Glutamatergic neuron (in vitro differentiated cells): ENCODE results near the gene DRGX. TPM values are rescaled to one million over a fixed set of nuclear protein-coding genes. Genes with fewer than 3 reads are reported as not detected.

Experiments used
- DNase-seq: peaks from one replicate; pipeline ENCODE4 v3.0.0; 2022
- H3K27ac Mint-ChIP-seq: one replicate; pipeline ENCODE4 v1.8.0; 2020; ENCODE audit warnings: mild to moderate bottlenecking, mixed read lengths, inconsistent platforms; ENCODE audit not compliant: unreplicated experiment
- H3K27me3 Mint-ChIP-seq: one replicate; pipeline ENCODE4 v1.8.0; 2020; ENCODE audit warnings: mild to moderate bottlenecking, moderate library complexity, mixed read lengths, inconsistent platforms; ENCODE audit not compliant: unreplicated experiment
- H3K36me3 Mint-ChIP-seq: one replicate; pipeline ENCODE4 v1.8.0; 2020; ENCODE audit warnings: mild to moderate bottlenecking, mixed read lengths, inconsistent platforms; ENCODE audit not compliant: unreplicated experiment
- H3K4me1 Mint-ChIP-seq: one replicate; pipeline ENCODE4 v1.8.0; 2020; ENCODE audit warnings: mild to moderate bottlenecking, low read depth, mixed read lengths, inconsistent platforms; ENCODE audit not compliant: unreplicated experiment
- H3K4me3 Mint-ChIP-seq: one replicate; pipeline ENCODE4 v1.8.0; 2020; ENCODE audit warnings: mild to moderate bottlenecking, mixed read lengths, inconsistent platforms; ENCODE audit not compliant: unreplicated experiment
- H3K9me3 Mint-ChIP-seq: one replicate; pipeline ENCODE4 v1.8.0; 2020; ENCODE audit warnings: mild to moderate bottlenecking, moderate library complexity, mixed read lengths, inconsistent platforms; ENCODE audit not compliant: unreplicated experiment
- CTCF ChIP-seq: fragments of 200-600 bp; sonication (generic); IDR thresholded peaks from one replicate; pipeline ENCODE4 v1.5.0; 2021; ENCODE audit not compliant: partially characterized antibody, unreplicated experiment
- total RNA-seq: library from RNA; stranded (reverse); fragmentation: NEBNext Ultra II Directional; extraction: Animal tissue kit (Norgen Biotek cat#: 25700); gene quantifications from one replicate; pipeline ENCODE4 v1.2.1, GENCODE V29; 2021; ENCODE audit not compliant: unreplicated experiment

Gene DRGX
- total RNA-seq, 1 donor from 2014 or later, result 65.2 TPM

GRCh38 chr10:49347342-49347741 is 48.5 kb downstream of the DRGX start:
- peaks cover 1% of the 10 kb centered on the region for H3K27me3 Mint-ChIP-seq
- H3K4me1 Mint-ChIP-seq, result peaks cover 11% of the 10 kb centered on the region
- H3K36me3 Mint-ChIP-seq, result peaks cover 16% of the 10 kb centered on the region
- H3K9me3 Mint-ChIP-seq, result no peaks in the 10 kb centered on the region
- no peak for DNase-seq
- no peak for TF ChIP-seq CTCF
- H3K27ac Mint-ChIP-seq, result no peak overlapping the region
- no peak overlapping the region for H3K4me3 Mint-ChIP-seq

- DNase-seq, result no peak
- Mint-ChIP-seq H3K4me1 (peaks cover 6% of the 10 kb centered on the region), H3K27me3 (no peaks in the 10 kb centered on the region), H3K9me3 (no peaks in the 10 kb centered on the region), H3K4me3 (no peak overlapping the region), H3K36me3 (peaks cover 11% of the 10 kb centered on the region), H3K27ac (no peak overlapping the region)
- no peak for TF ChIP-seq CTCF
These were observed 51.0 kb downstream of the DRGX start for GRCh38 chr10:49344840-49345239.

- no peak for TF ChIP-seq CTCF
- Mint-ChIP-seq H3K4me1 (peaks cover 6% of the 10 kb centered on the region), H3K27ac (no peak overlapping the region), H3K27me3 (no peaks in the 10 kb centered on the region), H3K4me3 (no peak overlapping the region), H3K36me3 (peaks cover 9% of the 10 kb centered on the region), H3K9me3 (peaks cover 2% of the 10 kb centered on the region)
- no peak for DNase-seq
These were observed 57.3 kb downstream of the DRGX start for GRCh38 chr10:49338604-49339003.

- peaks cover 8% of the 10 kb centered on the region for H3K9me3 Mint-ChIP-seq
- no peak for TF ChIP-seq CTCF
- no peak for DNase-seq
- H3K4me1 Mint-ChIP-seq, result no peaks in the 10 kb centered on the region
- H3K4me3 Mint-ChIP-seq, result no peak overlapping the region
- H3K27me3 Mint-ChIP-seq, result no peaks in the 10 kb centered on the region
- peaks cover 9% of the 10 kb centered on the region for H3K36me3 Mint-ChIP-seq
- H3K27ac Mint-ChIP-seq, result no peak overlapping the region
These were observed 60.4 kb downstream of the DRGX start for GRCh38 chr10:49335364-49335972.

GRCh38 chr10:49334964-49335363 is 60.9 kb downstream of the DRGX start:
- H3K27me3 Mint-ChIP-seq, result no peaks in the 10 kb centered on the region
- DNase-seq, result no peak
- H3K27ac Mint-ChIP-seq, result no peak overlapping the region
- no peaks in the 10 kb centered on the region for H3K4me1 Mint-ChIP-seq
- no peak for TF ChIP-seq CTCF
- peaks cover 9% of the 10 kb centered on the region for H3K36me3 Mint-ChIP-seq
- H3K9me3 Mint-ChIP-seq, result peaks cover 8% of the 10 kb centered on the region
- H3K4me3 Mint-ChIP-seq, result no peak overlapping the region
